GM12878 (cell line): Measurements from ENCODE around the gene FNDC3B. TPM values are rescaled to one million over a fixed set of nuclear protein-coding genes. Genes with fewer than 3 reads are reported as not detected.

Experiments used
- ATAC-seq: fragments of 200-7000 bp; cut with Tn5 transposase; 3 replicates; pipeline ENCODE4 v1.9.1; 2020; ENCODE audit warnings: mild to moderate bottlenecking, moderate library complexity
- BruUV-seq: library from RNA; stranded (reverse); fragments of 400-500 nt; replicated peaks from 2 replicates; lab custom pipeline; 2021; lab: Mats Ljungman, UMichigan
- CTCF ChIA-PET: fragments of 300-600 bp; sonication (Branson Sonifier 250); formaldehyde crosslinking; extraction: SDS; loops from one replicate; lab custom pipeline; 2021; ENCODE audit warnings: inconsistent platforms; lab: Yijun Ruan, JAX
- POLR2A ChIA-PET: fragments of 350-600 bp; formaldehyde crosslinking; extraction: SDS; loops from one replicate; lab custom pipeline; 2021; ENCODE audit warnings: inconsistent platforms; lab: Charles Lee
- RAD21 ChIA-PET: fragments of 300-600 bp; sonication (Branson Sonifier 250); formaldehyde crosslinking; loops from one replicate; lab custom pipeline; 2023; ENCODE audit warnings: antibody characterized with exemption; ENCODE audit not compliant: unreplicated experiment; lab: Charles Lee
- SMC1A ChIA-PET: fragments of 300-600 bp; sonication (Branson Sonifier 250); formaldehyde crosslinking; loops from one replicate; lab custom pipeline; 2023; ENCODE audit not compliant: unreplicated experiment, uncharacterized antibody; lab: Charles Lee
- DNase-seq: peaks from one replicate; pipeline ENCODE4 v3.0.0-alpha.2; 2011; ENCODE audit warnings: low read depth, low spot score
- FAIRE-seq: peaks from 3 replicates; lab custom pipeline; 2011; peaks lifted over from hg19 to GRCh38; lab: Jason Lieb, UNC
- H2AFZ ChIP-seq: 2 replicates; pipeline ENCODE4 v1.6.0; 2011; ENCODE audit warnings: low read depth, low read length, control low read depth; ENCODE audit not compliant: control insufficient read depth
- H3K27ac ChIP-seq: 2 replicates; pipeline ENCODE4 v1.5.1; 2011; ENCODE audit warnings: control low read depth; ENCODE audit not compliant: control insufficient read depth, insufficient read depth
- H3K27me3 ChIP-seq, 2 experiments: replicated peaks in 1 of 2; 2 replicates each; pipeline versions ENCODE4 v1.6.0 to v1.6.1; 2011; ENCODE audit warnings: low read length in 1 of 2; ENCODE audit not compliant: control insufficient read depth in 2 of 2, insufficient read depth in 2 of 2
- H3K36me3 ChIP-seq, 2 experiments: 2 replicates each; pipeline ENCODE4 v1.5.1; 2011; ENCODE audit warnings: low read length in 1 of 2; ENCODE audit not compliant: control insufficient read depth in 2 of 2, insufficient read depth in 2 of 2
- H3K4me1 ChIP-seq: 2 replicates; pipeline ENCODE4 v1.6.1; 2011; ENCODE audit warnings: mild to moderate bottlenecking, low read length, moderate library complexity, mixed read lengths; ENCODE audit not compliant: control insufficient read depth, insufficient read depth
- H3K4me2 ChIP-seq: 2 replicates; pipeline ENCODE4 v1.6.0; 2011; ENCODE audit warnings: control low read depth; ENCODE audit not compliant: control insufficient read depth, insufficient read depth
- H3K4me3 ChIP-seq: fragments of 200-600 bp; sonication (generic); 2 replicates; pipeline ENCODE4 v1.5.1; 2016
- H3K79me2 ChIP-seq: 2 replicates; pipeline ENCODE4 v1.6.0; 2011; ENCODE audit warnings: low read length; ENCODE audit not compliant: control insufficient read depth, insufficient read depth
- H3K9ac ChIP-seq: 2 replicates; pipeline ENCODE4 v1.8.0; 2011; ENCODE audit warnings: low read length, control low read depth, mixed read lengths; ENCODE audit not compliant: control insufficient read depth, insufficient read depth
- H3K9me3 ChIP-seq: replicated peaks from 3 replicates; pipeline ENCODE4 v1.5.1; 2011; ENCODE audit warnings: mild to moderate bottlenecking, low read length; ENCODE audit not compliant: control insufficient read depth, insufficient read depth
- H4K20me1 ChIP-seq: 2 replicates; pipeline ENCODE4 v1.6.0; 2011; ENCODE audit not compliant: control insufficient read depth, insufficient read depth
- WGBS: methylation state at CpG from one replicate; pipeline ENCODE4 v1.1.6; 2016; ENCODE audit warnings: low lambda C conversion rate; ENCODE audit not compliant: insufficient replicate concordance, insufficient coverage; ENCODE audit errors: missing lambda C conversion rate; 5-methylcytosine and 5-hydroxymethylcytosine counted together
- in situ Hi-C: fragments of 300-500 bp; cut with MboI; formaldehyde crosslinking; loops from 9 replicates; pipeline ENCODE4 v1.14.3; 2018; ENCODE audit warnings: mixed read lengths
- intact Hi-C: fragments of 100-400 bp; cut with micrococcal nuclease; formaldehyde crosslinking; loops from one replicate; pipeline ENCODE4 v1.14.2; 2022; ENCODE audit not compliant: unreplicated experiment
- polyA plus RNA-seq, 11 experiments: library from polyadenylated mRNA; depleted of rRNA in 4 of 11; unstranded in 6 of 11; stranded (reverse) in 5 of 11; fragments of >200 nt; fragmentation: Nextera tagmentation in 4 of 11; fragmentation: Illumina TruSeq in 1 of 11; extraction: Ambion mirVana in 4 of 11; extraction: Trizol in 1 of 11; gene quantifications; 1 replicate in 1 of 11; 2 replicates in 10 of 11; pipeline versions ENCODE4 v1.2.1 to v1.2.3, GENCODE V29; 2011 to 2016; ENCODE audit warnings: inconsistent platforms in 2 of 11, missing spikeins in 2 of 11, low read depth in 1 of 11
- total RNA-seq, 4 experiments: library from RNA; depleted of rRNA in 3 of 4; stranded (reverse); fragments of >200 nt in 3 of 4; fragmentation: Illumina TruSeq in 1 of 4; extraction: Trizol in 1 of 4; gene quantifications; 2 replicates each; pipeline versions ENCODE4 v1.2.1 to v1.2.3, GENCODE V29; 2013 to 2021
- TF ChIP-seq, protein P1 (sequence below): fragments of 450-650 bp; formaldehyde crosslinking; IDR thresholded peaks from 2 replicates; pipeline ENCODE4 v1.4.0; 2020; ENCODE audit warnings: mild to moderate bottlenecking, moderate library complexity
- TF ChIP-seq, protein P2 (sequence below): IDR thresholded peaks from 2 replicates; pipeline ENCODE4 v1.6.1; 2011; ENCODE audit warnings: mild to moderate bottlenecking, low read depth, low read length, moderate library complexity; ENCODE audit not compliant: insufficient replicate concordance

The FNDC3B gene
- total and polyA plus RNA-seq, 10 of the 15 experiments (the other 5 are each of a cell fraction or from before 2014, with no cell fraction given) = 7.9 to 35.0 (median 18.5) TPM

DNA sequence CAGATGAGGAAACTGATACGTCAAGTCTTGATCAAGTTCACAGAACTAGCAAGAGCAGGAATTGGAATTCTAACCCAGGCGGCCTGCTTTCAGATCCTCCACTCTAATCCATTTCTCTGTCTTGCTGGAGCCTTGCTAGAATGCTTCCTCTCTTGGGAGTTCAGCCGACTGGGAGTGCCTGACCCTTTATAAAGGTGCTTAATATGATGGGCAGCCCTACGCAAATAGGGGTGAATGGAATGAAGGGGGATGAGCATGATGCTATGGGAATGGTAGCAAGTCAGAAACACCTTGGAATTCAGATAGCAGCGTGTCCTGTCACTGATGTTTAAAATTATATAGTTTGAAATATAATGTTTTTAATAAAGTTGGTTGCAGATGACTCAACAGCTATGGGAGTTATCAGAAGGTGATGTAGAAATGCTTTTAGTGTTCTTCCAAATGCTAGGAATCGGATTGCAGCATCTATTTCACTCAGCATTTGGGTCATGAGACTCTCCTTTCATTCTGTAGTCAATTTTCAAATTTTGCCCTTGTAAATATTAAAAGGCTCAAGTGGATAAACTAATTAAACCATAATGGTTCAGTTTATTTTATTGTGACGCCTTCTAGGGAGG is 150.7 kb downstream of the FNDC3B start:
- TF ChIP-seq, protein P1, sequence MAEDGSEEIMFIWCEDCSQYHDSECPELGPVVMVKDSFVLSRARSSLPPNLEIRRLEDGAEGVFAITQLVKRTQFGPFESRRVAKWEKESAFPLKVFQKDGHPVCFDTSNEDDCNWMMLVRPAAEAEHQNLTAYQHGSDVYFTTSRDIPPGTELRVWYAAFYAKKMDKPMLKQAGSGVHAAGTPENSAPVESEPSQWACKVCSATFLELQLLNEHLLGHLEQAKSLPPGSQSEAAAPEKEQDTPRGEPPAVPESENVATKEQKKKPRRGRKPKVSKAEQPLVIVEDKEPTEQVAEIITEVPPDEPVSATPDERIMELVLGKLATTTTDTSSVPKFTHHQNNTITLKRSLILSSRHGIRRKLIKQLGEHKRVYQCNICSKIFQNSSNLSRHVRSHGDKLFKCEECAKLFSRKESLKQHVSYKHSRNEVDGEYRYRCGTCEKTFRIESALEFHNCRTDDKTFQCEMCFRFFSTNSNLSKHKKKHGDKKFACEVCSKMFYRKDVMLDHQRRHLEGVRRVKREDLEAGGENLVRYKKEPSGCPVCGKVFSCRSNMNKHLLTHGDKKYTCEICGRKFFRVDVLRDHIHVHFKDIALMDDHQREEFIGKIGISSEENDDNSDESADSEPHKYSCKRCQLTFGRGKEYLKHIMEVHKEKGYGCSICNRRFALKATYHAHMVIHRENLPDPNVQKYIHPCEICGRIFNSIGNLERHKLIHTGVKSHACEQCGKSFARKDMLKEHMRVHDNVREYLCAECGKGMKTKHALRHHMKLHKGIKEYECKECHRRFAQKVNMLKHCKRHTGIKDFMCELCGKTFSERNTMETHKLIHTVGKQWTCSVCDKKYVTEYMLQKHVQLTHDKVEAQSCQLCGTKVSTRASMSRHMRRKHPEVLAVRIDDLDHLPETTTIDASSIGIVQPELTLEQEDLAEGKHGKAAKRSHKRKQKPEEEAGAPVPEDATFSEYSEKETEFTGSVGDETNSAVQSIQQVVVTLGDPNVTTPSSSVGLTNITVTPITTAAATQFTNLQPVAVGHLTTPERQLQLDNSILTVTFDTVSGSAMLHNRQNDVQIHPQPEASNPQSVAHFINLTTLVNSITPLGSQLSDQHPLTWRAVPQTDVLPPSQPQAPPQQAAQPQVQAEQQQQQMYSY = no peak
- TF ChIP-seq, protein P2, sequence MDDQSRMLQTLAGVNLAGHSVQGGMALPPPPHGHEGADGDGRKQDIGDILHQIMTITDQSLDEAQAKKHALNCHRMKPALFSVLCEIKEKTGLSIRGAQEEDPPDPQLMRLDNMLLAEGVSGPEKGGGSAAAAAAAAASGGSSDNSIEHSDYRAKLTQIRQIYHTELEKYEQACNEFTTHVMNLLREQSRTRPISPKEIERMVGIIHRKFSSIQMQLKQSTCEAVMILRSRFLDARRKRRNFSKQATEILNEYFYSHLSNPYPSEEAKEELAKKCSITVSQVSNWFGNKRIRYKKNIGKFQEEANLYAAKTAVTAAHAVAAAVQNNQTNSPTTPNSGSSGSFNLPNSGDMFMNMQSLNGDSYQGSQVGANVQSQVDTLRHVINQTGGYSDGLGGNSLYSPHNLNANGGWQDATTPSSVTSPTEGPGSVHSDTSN = no peak
- ATAC-seq = no peak
- 81% methylated on average over 7 of the region's 7 CpGs for WGBS
- Histone ChIP-seq H3K27ac (no peak overlapping the region), H3K4me3 (no peak overlapping the region), H3K27me3 (no peaks in the 10 kb centered on the region), H3K79me2 (peaks cover 7% of the 10 kb centered on the region), H3K4me2 (no peak overlapping the region), H3K9me3 (no peaks in the 10 kb centered on the region), H4K20me1 (no peaks in the 10 kb centered on the region), H3K36me3 (peaks cover 0 to 4% of the 10 kb centered on the region in 2 experiments; a peak in 2 of 4 replicates), H3K9ac (no peak overlapping the region), H3K4me1 (peaks cover 10% of the 10 kb centered on the region; the same call in 1 of the 2 replicates), H2AFZ (no peak overlapping the region)
- FAIRE-seq = no peak
- in situ Hi-C loops = no loop called here
- ChIA-PET CTCF (no interaction called here), POLR2A (no interaction called here), RAD21 (no interaction called here), SMC1A (interaction anchor here (1.2 kb wide), 1 partner anchor 50 kb away, joined by 3 read pairs; no protein-coding TSS in a partner anchor)
- intact Hi-C loops = no loop called here
- no peak for DNase-seq
- no TSS peak for BruUV-seq
